NCI-H69 (cell line): ENCODE data around the gene UBTF.
"Not testable (repeated sequence)": the region's sequence is repeated elsewhere in the genome, so short reads cannot be mapped to it uniquely, and the experiment has no call there.

Experiments
- DNase-seq: peaks from one replicate; lab custom pipeline; 2025; lab: John Stamatoyannopoulos, UW

The UBTF gene

DNA sequence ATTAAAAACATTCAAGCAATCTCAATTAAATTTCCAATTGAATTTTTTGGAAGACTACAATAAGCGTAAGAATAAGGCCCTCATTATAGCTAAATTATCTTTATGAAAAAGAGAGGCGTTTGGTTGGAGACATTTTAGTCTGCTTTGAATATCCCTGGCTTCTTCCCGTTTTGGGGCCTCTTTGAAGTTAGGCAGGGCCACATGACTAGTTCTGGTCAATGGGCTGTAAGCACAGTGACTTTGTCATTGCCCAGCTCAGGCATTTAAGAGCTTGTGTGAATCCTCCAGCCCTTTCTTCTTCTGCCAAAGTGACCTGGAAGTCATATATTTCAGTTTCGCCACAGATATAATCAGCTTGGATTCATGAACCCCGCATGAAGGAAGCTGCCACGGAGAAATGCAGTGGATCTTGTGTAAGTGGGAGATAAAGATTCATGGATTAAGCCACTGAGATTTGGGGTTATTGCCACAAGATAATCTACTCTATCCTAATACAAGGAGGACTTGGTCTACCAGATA, 21.7 kb upstream of the UBTF start:
- no peak for DNase-seq

DNA sequence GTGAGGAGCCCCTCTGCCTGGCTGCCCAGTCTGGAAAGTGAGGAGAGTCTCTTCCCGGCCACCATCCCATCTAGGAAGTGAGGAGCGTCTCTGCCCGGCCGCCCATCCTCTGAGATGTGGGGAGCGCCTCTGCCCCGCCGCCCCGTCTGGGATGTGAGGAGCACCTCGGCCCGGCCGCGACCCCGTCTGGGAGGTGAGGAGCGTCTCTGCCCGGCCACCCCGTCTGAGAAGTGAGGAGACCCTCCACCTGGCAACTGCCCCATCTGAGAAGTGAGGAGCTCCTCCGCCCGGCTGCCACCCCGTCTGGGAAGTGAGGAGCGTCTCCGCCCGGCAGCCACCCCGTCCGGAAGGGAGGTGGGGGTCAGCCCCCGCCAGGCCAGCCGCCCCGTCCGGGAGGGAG, 18.4 kb upstream of the UBTF start:
- not testable (repeated sequence) for DNase-seq

DNA sequence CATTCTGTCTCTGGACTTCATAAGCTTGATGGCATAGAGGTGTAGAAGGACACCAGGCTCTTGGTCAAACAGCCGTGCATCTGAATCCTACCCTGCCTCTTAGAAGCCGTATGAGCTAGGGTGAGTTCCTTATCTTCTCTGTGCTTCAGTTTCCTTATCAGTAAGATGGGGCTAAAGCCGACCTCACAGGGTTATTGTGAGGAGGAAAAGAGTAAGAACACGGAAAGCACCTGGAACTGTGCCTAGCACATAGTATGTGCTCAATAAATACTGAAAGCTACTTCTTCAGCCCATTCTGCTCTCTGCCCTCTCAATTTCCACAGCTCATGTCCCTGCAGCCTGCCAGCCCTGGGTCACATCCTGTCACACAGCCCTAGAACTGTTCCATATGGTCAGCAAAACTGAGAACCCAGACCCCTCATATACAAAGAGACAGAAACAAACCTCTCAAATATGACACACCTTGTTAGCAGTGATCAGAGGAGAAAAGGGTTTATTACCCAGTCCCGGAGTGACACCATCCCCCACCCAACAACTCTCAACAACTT, 17.0 kb upstream of the UBTF start:
- no peak for DNase-seq

DNA sequence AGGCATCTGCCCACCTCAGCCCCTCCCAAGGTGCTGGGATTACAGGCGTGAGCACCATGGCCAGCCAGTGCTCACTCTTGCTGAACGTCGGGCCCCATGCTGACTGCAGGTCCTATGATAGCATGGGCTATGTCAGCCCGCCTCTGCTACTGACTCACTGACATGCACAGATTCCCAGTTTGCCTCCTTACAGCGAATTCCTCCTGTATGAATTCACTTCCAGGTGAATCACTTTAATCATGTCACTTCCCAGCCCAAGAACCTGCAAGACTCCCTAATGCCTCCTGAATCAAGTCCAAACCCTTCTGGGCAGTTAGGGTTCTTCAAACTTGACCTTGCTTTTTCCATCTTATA, 16.1 kb upstream of the UBTF start:
- DNase-seq = no peak

DNA sequence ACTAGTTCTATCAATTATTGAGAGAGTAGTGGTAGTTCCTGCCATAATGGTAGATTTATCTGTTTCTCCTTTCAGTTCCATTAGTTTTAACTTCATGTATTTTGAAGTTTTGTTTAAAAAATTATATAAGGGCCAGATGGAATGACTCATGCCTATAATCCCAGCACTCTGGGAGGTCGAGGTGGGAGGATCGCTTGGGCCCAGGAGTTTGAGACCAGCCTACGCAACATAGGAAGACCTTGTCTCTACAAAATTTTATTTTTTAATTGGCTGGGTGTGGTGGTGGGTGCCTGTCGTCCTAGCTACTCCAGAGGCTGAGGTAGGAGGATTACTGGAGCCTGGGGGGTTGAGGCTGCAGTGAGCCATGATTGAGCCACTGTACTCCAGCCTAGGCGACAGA, 14.1 kb upstream of the UBTF start:
- DNase-seq = no peak

DNA sequence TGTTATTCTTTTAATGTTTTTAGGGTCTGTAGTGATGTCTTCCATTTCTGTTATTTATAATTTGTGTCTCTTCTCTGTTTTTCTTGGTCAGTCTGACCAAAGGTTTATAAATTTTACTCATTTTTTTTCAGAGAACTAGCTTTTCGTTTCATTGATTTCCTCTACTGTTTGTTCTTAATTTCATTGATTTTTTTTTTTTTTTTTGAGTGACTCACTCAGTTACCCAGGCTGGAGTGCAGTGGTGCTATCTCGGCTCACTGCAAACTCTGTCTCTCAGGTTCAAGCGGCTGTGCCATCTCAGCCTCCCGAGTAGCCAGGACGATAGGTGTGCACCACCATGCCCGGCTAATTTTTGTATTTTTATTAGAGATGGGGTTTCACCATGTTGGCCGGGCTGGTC, 12.6 kb upstream of the UBTF start:
- DNase-seq = no peak

DNA sequence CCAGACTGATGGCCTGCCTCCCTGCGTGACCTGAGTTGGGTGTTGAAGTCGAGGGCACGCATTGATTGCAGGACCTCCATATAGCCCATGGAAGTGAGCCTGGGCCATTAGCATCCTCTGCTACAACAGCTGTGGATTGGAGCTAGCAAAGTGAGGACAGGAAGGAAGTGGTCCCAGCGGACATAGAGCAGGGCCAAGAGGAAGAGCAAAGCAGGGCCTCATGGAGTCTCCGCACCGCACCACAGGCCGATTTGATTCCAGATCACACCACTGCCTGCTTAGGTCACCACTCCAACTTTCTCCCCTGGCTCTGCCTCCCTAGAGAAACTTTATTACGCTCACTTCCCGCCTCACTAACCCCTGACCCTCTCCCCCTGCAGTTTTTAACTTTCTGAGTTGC, 10.7 kb upstream of the UBTF start:
- DNase-seq = no peak

DNA sequence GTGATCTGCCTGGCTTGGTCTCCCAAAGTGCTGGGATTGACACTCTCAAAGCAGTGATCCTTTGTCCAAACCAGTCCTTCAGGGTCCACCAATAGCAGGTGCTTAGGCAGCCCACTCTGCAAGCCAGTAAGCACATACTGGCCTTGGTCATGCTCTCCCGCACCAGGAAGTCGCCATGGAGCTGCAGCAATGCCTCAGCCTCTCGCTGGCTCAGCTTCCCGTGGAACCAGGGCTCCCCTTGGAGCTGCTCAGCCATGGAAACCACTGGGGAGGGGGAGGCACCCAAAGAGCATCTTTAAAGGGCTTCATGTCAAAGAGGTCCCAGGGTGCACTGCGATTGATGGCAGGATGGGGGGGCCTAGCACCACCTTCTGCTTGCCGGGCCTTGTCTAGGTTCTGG, 9.6 kb upstream of the UBTF start:
- DNase-seq = no peak

DNA sequence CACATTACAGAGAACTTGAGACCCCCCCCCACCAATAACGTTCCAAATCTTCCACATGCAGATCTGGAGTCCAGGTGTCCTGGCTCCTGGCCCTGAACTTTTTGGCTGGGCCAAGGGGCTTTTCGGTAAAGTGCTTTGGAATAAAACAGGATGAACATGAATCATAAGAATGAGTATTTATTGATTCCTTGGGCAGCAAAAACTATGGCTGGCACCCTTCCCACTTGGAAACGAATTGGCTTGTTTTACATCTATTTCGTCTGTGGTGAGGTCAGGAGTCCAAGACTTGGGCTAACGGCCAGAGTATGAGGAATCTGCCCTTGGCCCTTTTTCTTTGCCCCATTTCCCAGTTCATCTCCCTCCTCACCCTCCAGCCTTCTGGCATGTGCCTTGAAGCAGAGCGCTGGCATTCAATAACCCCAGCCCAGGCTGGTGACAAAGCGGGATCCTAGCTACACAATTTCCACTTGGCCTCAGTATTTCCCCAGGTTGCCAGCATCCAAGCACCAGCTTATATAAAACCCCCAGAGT, 4.1 kb upstream of the UBTF start:
- DNase-seq = no peak

DNA sequence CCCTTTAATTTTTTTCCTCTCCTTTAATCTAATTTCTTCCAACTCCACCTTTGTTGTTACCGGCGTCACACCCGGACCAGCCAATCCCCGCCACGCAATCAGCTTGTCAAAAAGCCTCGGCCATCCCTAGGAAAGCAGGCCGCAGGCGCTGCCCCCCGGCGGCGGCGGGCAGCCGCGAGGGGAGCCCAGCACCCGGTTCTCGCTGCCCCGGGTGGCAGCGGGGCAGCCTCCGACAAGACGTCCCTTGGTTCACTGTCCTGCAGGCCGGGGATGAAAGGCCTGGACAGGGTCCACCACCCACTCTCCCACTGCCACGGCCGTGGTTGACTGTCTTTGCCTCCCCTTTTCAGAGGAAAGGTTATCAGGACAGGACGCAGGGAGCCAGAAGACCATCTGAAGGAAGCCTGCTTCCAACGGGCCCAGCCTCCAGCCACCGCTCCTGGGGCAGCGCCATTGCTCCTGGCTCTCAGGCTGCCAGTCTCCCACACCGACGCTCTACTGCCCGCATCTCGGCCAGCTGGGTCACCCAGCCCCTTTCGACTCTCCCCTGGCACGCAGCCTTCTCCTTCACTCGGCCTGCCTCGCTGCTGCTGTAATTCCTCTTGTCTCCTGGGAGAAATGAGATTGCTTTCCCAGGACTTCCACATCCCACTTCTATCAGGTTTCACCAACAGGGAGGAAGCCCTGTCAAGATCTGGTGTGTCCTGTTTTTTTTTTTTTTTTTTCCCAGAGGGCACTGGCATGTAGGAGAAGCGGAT, 2.8 kb upstream of the UBTF start:
- peak; percentile 88 for DNase-seq

DNA sequence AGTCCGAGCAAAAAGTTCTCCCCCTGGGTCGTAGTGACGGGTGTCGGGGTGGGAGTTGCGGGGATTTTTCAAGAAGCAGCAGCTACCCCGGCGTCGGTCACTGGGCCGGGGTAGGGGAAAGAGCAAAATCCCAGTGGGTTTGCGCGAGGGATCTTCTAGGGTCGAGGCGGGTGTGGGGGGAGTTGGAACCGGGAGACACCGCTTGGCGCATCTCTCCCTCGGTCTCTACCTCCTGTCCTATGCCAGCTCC, 2.3 kb upstream of the UBTF start:
- DNase-seq = no peak

DNA sequence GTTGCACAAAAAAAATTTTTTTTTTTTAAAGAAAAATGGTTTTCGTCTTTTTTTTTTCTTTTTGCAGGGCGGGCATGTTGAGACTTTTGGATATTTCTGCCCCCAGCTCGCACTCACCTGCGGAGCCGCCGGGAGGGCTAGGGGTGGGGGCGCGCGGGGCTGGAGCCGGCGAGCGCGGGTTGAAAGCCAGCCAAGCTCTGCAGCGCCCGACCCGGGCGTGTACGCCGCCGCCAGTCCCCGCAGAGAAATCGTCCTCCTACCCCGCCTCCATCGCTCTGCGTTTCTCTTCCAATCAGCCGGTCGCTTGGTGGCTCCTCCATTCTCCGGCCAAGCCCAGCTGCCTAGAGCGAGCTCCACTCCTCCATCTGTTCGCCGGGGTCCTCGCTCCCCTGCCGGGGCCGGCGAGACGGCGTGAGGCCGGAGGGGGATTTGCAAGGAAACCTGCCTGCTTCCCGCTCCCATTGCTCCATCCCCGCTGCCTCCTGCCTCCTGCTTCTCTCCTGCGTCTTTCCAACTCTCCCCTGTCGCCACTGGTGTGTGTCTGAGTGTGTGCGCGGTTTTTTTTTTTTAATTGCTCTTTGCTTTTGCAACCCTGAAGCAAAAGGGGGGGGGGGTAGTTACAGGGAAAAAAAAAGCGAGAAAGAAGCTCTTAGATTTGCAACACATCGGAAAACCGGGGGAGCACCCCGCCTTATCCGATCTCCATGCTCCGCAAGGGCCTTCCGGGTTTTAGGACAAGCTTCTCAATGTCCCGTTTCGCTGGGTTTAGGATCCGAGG, 1.8 kb upstream of the UBTF start:
- DNase-seq = peak; percentile 90

DNA sequence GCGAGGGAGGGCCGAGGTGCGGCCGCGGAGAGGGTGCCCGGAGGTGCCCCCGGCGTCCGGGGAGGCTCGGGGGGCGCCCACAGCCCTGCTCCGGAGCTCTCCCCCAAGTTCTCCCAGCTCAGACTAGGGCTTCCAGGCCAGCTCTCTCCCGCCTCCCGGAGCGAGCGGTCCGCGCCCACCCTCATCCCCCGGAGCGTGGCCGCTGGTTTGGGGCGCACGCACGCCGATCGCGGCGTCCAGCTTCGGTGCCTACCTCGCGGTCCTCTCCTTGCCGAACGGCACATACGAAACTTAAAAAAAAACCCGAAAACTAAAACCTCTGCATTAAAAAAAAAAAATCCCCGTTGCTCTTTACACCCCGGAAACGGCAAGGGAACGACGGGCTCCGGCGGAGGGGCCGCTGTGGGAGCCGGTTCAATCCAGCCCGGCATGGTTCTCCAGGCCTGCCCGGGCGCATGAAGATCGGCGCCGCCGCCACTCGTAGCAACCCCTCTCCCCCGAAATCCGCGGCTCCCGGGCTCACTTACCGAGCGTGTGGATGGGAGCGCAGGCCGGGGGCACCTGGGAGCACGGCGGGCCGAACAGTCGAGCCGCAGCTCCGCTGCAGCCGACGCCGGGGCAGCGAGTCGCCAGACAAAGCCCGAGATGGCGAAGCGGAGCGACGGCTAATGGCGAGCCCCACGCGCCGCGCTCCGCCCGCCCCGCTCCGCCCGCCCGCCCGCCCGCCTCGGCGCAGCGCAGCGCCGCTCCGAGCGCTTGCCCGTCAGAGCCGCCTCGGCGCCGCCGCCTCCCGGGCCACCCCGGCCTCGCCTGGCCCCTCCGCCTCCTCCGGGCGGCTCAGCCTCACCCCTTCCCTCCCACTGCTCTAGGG, 973 bp upstream of the UBTF start:
- DNase-seq = peak; percentile 75

DNA sequence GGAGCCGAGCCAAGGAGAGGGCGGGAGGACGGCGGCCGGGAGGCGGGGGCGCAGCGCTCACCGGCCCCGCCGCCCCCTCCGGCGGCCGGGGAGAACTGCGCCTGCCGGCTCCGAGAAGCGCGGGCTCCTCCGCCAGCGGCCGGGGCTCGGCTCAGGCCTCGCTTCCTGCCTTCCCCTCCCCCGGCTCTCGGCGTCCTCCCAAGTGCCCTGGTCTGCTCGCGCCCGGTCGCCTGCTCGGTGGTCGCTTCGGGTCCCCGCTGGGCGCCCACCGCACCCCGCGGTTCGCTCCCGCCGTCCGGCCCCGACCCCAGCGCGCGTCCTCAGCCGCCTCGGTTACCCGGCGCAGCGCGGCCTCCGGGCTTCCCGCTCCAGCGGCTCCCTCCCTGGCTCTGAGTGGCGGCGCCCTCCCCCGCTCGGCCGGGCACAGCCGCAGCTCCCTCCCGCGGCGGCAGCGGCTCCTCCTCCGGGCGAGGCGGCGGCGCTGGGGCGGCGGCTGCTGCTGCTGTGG, 313 bp downstream of the UBTF start:
- peak; percentile 90 for DNase-seq

DNA sequence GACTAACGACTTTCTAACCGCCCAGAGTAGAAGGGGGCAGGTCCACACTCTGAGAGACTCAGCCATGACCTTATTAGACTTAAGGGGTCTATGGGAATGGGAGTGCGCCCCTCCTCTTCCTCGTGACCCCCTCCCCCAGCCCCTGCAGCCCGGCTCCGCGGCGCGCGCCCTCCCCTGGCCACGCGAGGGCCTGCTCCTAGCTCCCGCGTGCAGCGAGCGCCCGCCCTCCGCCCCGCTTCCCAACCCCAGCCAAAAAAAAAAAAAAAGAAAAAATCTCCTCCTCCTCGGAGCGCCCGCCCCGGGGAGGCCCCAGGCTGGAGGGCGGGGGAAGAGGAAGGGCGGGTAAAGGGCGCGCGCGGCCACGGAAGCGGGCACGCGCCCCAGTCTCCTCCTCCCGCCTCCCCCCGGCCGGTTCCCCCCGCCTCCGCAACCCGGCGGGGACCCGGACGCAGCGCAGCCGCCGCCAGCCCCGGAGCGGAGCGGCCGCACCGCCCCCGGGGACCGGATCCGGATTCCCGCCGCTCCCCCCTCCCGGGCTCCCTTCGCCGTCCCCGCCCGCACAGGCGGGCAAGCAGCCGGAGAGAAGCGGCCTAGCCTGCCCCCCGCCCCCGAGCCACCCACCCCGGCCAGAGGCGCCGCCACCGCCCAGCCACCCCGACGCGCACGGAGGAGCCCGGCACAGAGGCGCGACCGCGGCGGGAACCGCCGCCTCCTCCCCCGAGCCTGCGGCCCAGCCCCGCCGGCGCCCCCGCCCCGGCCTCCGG, 949 bp downstream of the UBTF start:
- DNase-seq = peak; percentile 98

DNA sequence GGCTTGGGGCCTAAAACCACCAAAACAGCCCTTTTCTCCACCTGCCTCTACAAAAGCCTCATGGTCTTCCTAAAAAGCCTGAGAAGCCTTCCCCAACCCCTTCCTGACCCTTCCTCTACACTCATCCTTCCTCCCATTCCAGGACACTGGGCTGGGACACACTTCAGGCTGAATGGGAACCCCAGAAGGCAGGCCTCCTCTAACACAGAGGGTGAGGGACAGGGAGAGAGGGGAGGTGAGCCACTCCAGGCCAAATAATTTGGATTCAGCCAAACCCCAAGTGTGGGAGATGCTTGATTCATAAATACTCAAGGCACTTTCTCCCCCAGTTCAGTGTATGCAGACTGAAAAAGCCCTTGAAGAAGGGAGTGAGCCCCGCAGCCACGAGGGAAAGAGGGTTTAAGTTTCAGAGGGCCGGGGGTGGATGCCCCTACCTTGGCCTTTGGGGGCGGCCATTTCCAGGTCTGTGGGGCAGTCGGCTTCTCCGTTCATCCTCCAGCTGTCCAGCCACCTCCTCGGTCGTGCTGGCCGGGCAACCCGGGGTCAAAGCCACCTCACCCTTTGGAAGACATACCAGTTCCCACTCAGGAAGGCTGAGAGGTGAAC, 1.6 kb downstream of the UBTF start:
- no peak for DNase-seq

DNA sequence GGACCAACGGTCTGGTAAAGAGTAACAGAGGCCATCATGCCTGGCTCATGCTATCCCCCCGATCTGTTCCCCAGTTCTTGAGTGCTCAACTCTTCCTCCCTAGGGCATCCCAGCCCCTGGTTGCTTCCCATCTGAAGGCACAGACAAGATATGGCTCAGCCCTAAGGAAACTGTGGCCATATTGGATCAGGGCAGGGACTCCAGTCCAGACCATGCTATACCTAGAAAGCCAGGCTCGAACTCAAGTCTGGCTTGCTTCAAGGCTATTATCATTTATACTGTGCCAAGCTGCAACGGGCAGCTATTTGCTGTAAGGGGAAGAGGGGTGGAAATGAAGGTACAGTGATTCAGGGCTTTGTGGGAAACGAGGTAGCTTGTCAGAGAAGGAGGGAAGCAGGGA, 2.8 kb downstream of the UBTF start:
- no peak for DNase-seq

DNA sequence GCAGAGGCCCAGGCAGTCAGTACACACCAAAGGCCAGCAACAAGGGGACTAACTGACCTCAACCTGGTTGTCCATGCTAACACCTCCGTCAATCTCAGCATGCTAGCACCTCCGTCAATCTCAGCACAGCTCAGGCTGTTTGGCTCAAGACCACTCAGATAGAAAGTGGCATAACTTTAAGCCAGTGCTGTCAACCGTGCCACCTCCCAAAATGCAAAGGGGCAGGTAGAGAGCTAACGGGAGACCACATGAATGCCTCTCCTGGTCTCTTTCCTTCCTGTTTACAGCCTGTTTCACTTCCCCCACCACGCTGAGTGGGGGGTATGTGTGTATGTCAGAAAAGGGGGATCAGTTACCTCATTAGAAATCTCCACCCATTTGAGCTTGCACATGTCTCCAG, 3.3 kb downstream of the UBTF start:
- no peak for DNase-seq

DNA sequence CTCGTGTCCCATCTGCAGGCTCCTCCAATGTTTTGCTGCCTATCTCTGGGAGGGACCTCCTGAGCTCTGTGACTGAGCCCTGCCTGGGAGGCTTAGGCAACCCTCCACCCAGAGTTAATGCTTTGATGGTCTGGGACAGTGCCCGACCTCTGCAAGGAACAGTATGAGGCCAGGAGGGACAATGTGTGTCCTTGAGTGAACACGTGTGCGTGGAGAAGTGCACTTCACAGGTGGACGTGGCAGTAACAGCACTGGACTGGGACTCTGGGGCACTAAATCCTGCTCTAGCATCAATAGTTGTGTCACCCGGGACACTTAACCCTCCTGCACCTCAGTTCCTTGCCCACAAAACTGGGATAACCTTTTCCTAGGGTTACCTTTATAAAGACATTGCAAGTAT, 4.6 kb downstream of the UBTF start:
- DNase-seq = no peak

DNA sequence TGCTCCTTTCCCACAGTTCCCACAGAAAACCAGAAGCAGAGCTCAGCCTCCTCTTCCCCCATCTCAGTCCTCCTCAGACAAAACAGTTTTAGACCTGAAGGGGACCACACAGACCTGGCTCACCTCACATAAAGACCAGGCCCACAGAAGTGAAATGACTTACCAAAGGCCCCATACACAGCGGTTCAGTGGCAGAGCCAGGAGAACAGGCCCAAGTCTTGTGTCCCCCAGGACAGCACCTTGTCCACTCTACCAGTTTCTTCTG, 5.3 kb downstream of the UBTF start:
- no peak for DNase-seq
